Heart left ventricle (tissue), 13 donors: Measurements from ENCODE around the gene SLC9A8.

Experiments
- POLR2A ChIP-seq, 2 donors: fragments of 450-650 bp; IDR thresholded peaks; one replicate each; pipeline ENCODE4 v1.6.1; 2017; ENCODE audit warnings: antibody characterized with exemption in 2 of 2, mild to moderate bottlenecking in 2 of 2, moderate library complexity in 2 of 2
- TF ChIP-seq, protein P1 (sequence below), 12 donors: fragments of 200-600 bp; sonication (generic) in 4 of 12; IDR thresholded peaks; one replicate each; pipeline versions ENCODE4 v1.5.0 to v1.8.0; 2018 to 2022; ENCODE audit warnings: antibody characterized with exemption in 12 of 12, mild to moderate bottlenecking in 5 of 12
- donor health status: ischemic (EF 13 %, LVEDD 7.1; RV severe dilation, severe dysfunction).
- donor health status: DM: no; HTN: yes; CAD: no.
- donor health status: DM: no; HTN: no; CAD: no.
- donor health status: ischemic (EF 25% LVEDD 6.9; RV normal size, moderate dysfunction).
- donor health status: ischemic (EF 25% LVEDD 5.7; RV mildly dilated, moderate dysfunction).
- donor health status: ischemic (EF 35%, LVEDD 5.7; RV mildly dilated, moderate dysfunction).
- donor health status: nonischemic (EF 11% LVEDD 7.7; RV severe dilation, severe dysfunction).
- donor health status: DM: yes; HTN: yes; CAD: no.
- donor health status: PGD.
- donor health status: ischemic (EF 29% LVEDD 5.4; RV normal size, mild dysfunction).
- donor health status: nonischemic (EF 23%, LVEDD 6.1; RV moderate dilation, normal function).

DNA sequence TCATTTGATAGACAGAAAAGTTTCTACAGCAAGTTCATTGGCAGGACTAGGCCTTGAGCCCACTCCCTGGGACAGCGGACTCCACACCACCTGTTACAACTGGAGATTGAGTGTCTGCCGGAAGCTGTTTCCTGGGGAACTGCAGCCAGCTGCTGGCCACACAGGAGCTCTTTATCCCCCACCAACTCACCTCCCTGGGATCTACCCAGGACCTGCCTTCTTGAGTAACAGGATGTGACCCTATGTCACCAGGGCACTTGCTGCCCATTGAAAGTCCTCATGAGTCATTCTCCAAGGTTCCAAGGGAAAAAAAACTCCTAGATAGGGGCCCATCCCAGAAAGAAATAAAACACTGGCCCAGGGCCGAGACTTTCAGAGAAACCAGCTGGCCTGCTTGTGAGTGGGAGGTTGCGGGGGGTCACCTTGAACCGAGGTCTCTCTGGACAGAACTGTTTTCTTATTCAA, 37.4 kb upstream of the SLC9A8 start:
- TF ChIP-seq, protein P1, sequence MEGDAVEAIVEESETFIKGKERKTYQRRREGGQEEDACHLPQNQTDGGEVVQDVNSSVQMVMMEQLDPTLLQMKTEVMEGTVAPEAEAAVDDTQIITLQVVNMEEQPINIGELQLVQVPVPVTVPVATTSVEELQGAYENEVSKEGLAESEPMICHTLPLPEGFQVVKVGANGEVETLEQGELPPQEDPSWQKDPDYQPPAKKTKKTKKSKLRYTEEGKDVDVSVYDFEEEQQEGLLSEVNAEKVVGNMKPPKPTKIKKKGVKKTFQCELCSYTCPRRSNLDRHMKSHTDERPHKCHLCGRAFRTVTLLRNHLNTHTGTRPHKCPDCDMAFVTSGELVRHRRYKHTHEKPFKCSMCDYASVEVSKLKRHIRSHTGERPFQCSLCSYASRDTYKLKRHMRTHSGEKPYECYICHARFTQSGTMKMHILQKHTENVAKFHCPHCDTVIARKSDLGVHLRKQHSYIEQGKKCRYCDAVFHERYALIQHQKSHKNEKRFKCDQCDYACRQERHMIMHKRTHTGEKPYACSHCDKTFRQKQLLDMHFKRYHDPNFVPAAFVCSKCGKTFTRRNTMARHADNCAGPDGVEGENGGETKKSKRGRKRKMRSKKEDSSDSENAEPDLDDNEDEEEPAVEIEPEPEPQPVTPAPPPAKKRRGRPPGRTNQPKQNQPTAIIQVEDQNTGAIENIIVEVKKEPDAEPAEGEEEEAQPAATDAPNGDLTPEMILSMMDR (IDR thresholded peaks at IDR 0.05): no peak
- no peak for TF ChIP-seq POLR2A (IDR thresholded peaks at IDR 0.05)
